Measurements from ENCODE around the gene LGALS9. TPM values are rescaled to one million over a fixed set of nuclear protein-coding genes. Genes with fewer than 3 reads are reported as not detected.
A peak's percentile ranks its signal among the peaks of the same experiment; 100 is the strongest.

Gene LGALS9
- total and polyA plus RNA-seq, 9 of the 15 experiments (the other 6 are each of a cell fraction or from before 2014, with no cell fraction given) = 0.45 to 6.9 (median 2.8) TPM

- peak overlapping the region in 1 of 2 experiments; percentile 65; a peak in 2 of 4 replicates for H3K9ac ChIP-seq (ENCODE audit: insufficient read depth in 1 of 2, low read depth in 2 of 2, low read length in 2 of 2)
- 74% methylated on average over 6 of the region's 11 CpGs for WGBS (ENCODE audit: insufficient coverage, low coverage, missing lambda C conversion rate)
- no peak overlapping the region for H3K4me3 ChIP-seq
- no peaks in the 10 kb centered on the region for H4K20me1 ChIP-seq (replicated peaks; ENCODE audit: control insufficient read depth, insufficient read depth, low read length)
- ATAC-seq = peak; percentile 61
- no peak overlapping the region for H3K27ac ChIP-seq (ENCODE audit: extremely low read depth, low read depth, low read length)
- POLR2A ChIA-PET = interaction anchor here (0.6 to 1.2 kb wide), 4 partner anchors 10 to 42 kb away, joined by 3 to 5 read pairs (median 4); no protein-coding TSS in a partner anchor
- no peak for TF ChIP-seq NFE2 (IDR thresholded peaks at IDR 0.05; ENCODE audit: low read depth)
- peak; percentile 32; the same call in 1 of the 2 replicates for TF ChIP-seq POLR2G (IDR thresholded peaks at IDR 0.05; ENCODE audit: low read depth, low read length)
- TF ChIP-seq FOXA1 (IDR thresholded peaks at IDR 0.05; ENCODE audit: borderline replicate concordance) = no peak
- no peak for TF ChIP-seq ZNF274 (IDR thresholded peaks at IDR 0.05; ENCODE audit: borderline replicate concordance, low read depth, low read length)
- TF ChIP-seq GATAD2B (IDR thresholded peaks at IDR 0.05; ENCODE audit: borderline replicate concordance) = no peak
- TF ChIP-seq ETS1 (conservative IDR thresholded peaks at IDR 0.05; ENCODE audit: control insufficient read depth, low read depth, low read length) = no peak
- TF ChIP-seq SMC3 (conservative IDR thresholded peaks at IDR 0.05; ENCODE audit: insufficient read depth, low read depth, low read length) = peak; percentile 38; the same call in 1 of the 2 replicates
- no peak for TF ChIP-seq ZC3H4 (CRISPR knock-in tag; IDR thresholded peaks at IDR 0.05; ENCODE audit: borderline replicate concordance)
- no peak for TF ChIP-seq USF2 (CRISPR knock-in tag; IDR thresholded peaks at IDR 0.05)
- peak; percentile 52 to 65 (median 54) for TF ChIP-seq CTCF (IDR thresholded peaks at IDR 0.05 in 2 of 3, conservative IDR thresholded peaks at IDR 0.05 in 1 of 3; ENCODE audit: insufficient read depth in 2 of 3, low read depth in 1 of 3, low read length in 3 of 3)
- TF ChIP-seq RAD21 (CRISPR knock-in tag; conservative IDR thresholded peaks at IDR 0.05 in 1 of 2, IDR thresholded peaks at IDR 0.05 in 1 of 2) = peak in 1 of 2 experiments; percentile 43; a peak in 2 of 4 replicates
- no peak for TF ChIP-seq DMBX1 (CRISPR knock-in tag; IDR thresholded peaks at IDR 0.05; ENCODE audit: borderline replicate concordance)
- TF ChIP-seq SLC30A9 (CRISPR knock-in tag; IDR thresholded peaks at IDR 0.05) = no peak
- no peak for TF ChIP-seq CCAR2 (IDR thresholded peaks at IDR 0.05; ENCODE audit: low read depth, low read length)
- TF ChIP-seq MAFF (IDR thresholded peaks at IDR 0.05; ENCODE audit: low read length) = no peak
- TF ChIP-seq ZBTB43 (CRISPR knock-in tag; IDR thresholded peaks at IDR 0.05) = no peak
- H2AFZ ChIP-seq (ENCODE audit: low read depth, low read length) = no peak overlapping the region
- FAIRE-seq = no peak
- no peaks in the 10 kb centered on the region for H3K79me2 ChIP-seq (ENCODE audit: control insufficient read depth, insufficient read depth, low read length)
- DNase-seq (ENCODE audit: extremely low read depth in 1 of 4, low spot score in 3 of 4) = peak in 1 of 4 experiments; percentile 31
- no peaks in the 10 kb centered on the region for H3K9me3 ChIP-seq (replicated peaks; ENCODE audit: control insufficient read depth, insufficient read depth, low read depth, low read length)
- in situ Hi-C loops (cut with MboI) = loop anchor here (5.0 to 10.0 kb wide), 2 partner anchors 43 to 365 kb away; no protein-coding TSS in a partner anchor
- no peaks in the 10 kb centered on the region for H3K27me3 ChIP-seq (ENCODE audit: control insufficient read depth in 2 of 2, insufficient read depth in 2 of 2, low read length in 2 of 2)
- peaks cover 5 to 15% of the 10 kb centered on the region in 2 experiments; a peak in 4 of 5 replicates for H3K4me1 ChIP-seq (replicated peaks in 1 of 2; ENCODE audit: control insufficient read depth in 2 of 2, insufficient read depth in 2 of 2, low read length in 2 of 2)
- no TSS peak for BruUV-seq (replicated peaks)
- intact Hi-C loops (cut with micrococcal nuclease) = no loop called here
- peaks cover 90% of the 10 kb centered on the region; the same call in 2 of the 3 replicates for H3K36me3 ChIP-seq (ENCODE audit: control insufficient read depth, insufficient read depth, low read length)
- H3K4me2 ChIP-seq (ENCODE audit: insufficient read depth, low read length) = no peak overlapping the region
- H3K9me1 ChIP-seq (ENCODE audit: control insufficient read depth, insufficient read depth, low read length) = no peaks in the 10 kb centered on the region
- CTCF ChIA-PET (ENCODE audit: low intra/inter-chr PET ratio) = interaction anchor here (1.1 kb wide), 1 partner anchor 41 kb away, joined by 3 read pairs; no protein-coding TSS in a partner anchor
Observed at GRCh38 chr17:27609611-27610303, 21.2 kb upstream of the LGALS9 start.
